Neural progenitor cell (in vitro differentiated cells): ENCODE measurements around the gene GPRIN3.

Source experiments
- EZH2phosphoT487 ChIP-seq: fragments of 200-600 bp; sonication (generic); IDR thresholded peaks from 2 replicates; pipeline ENCODE4 v1.6.1; 2017; ENCODE audit warnings: antibody characterized with exemption
- TF ChIP-seq, protein P1 (sequence below): fragments of 200-600 bp; sonication (generic); IDR thresholded peaks from 2 replicates; pipeline ENCODE4 v1.5.1; 2017; ENCODE audit warnings: antibody characterized with exemption, mild to moderate bottlenecking

DNA sequence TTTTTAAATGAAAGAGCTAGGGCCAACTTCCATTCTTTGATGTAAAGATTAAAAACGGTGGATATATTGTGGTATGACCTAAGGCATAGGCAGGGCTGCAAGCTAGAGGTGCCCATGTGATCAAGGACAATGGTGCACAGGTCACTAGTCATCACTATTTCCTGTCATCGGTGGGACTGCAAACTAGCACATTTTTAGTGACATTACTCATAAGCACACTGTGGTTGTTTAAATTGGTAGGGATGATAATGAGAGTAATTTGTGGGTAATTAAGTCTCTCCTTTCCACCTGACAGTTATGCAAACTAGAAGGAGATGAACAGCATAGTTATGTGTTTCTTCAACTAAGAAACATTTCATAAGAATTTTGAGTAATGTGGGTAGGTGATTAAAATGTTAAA, 85.4 kb downstream of the GPRIN3 start:
- TF ChIP-seq, protein P1, sequence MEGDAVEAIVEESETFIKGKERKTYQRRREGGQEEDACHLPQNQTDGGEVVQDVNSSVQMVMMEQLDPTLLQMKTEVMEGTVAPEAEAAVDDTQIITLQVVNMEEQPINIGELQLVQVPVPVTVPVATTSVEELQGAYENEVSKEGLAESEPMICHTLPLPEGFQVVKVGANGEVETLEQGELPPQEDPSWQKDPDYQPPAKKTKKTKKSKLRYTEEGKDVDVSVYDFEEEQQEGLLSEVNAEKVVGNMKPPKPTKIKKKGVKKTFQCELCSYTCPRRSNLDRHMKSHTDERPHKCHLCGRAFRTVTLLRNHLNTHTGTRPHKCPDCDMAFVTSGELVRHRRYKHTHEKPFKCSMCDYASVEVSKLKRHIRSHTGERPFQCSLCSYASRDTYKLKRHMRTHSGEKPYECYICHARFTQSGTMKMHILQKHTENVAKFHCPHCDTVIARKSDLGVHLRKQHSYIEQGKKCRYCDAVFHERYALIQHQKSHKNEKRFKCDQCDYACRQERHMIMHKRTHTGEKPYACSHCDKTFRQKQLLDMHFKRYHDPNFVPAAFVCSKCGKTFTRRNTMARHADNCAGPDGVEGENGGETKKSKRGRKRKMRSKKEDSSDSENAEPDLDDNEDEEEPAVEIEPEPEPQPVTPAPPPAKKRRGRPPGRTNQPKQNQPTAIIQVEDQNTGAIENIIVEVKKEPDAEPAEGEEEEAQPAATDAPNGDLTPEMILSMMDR: no peak
- TF ChIP-seq EZH2phosphoT487: no peak
